GM18498 (cell line): ENCODE data around the gene AKR1B1.

ENCODE experiments used
- ATAC-seq: cut with Tn5 transposase; IDR thresholded peaks from one replicate; pipeline ENCODE4 v1.9.1; 2021; ENCODE audit warnings: mild to moderate bottlenecking, moderate library complexity; ENCODE audit not compliant: unreplicated experiment

Gene AKR1B1

DNA sequence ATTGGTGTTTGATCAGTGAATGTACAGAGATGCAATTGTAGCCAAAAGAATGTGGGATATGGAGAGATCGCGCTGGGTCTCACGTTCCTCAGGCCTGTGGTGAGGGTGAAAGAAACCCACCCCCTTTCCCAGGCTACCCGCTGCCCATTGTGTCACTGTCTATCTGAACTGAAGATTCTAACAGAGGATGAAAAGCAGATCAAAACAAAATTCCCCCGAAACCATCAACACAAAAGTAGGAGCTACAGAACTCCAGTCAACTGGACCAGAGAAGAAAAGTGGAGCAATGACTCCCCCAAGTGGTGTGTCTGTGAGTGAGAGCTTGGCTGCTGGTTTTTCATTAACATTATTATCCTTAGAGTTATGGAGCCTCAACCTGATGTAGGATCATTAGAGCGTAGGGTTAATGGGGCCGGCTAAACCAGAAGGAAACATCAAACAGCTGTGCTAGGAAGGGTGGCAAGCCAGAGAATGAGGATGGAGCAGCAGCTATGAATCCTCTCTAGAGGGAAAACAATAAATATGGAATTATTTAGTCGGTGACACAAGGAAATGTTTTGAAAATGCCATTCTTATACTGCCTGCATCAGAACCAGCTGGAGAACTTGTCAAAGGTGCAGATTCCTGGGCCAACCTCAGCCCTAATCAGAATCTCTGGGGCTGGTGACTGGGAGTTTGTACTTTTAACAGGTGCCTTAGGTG lies 38.3 kb downstream of the AKR1B1 start:
- no peak for ATAC-seq

GRCh38 chr7:134419875-134420274 lies 39.0 kb downstream of the AKR1B1 start:
- no peak for ATAC-seq

GRCh38 chr7:134419085-134419484 lies 39.8 kb downstream of the AKR1B1 start:
- ATAC-seq = no peak

DNA sequence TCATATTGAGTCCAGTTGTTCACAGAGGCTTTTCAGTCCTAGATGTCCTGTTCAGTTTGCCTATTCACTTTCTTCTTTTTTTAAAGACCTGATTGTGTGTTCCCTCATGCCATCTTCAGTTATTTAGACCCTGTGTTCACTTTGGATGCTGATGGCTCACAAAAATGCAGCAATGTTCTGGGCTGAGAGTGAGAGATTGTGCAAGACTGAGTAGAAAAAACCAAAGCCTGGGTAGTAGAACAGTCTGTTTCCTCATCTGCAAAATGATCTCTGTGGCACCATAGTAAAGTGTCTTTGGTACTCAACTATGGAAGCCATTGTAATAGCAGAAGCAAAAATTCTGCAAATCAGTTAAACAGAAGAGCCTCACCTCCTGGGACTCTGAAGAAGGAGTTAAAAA lies 43.2 kb downstream of the AKR1B1 start:
- ATAC-seq = no peak

DNA sequence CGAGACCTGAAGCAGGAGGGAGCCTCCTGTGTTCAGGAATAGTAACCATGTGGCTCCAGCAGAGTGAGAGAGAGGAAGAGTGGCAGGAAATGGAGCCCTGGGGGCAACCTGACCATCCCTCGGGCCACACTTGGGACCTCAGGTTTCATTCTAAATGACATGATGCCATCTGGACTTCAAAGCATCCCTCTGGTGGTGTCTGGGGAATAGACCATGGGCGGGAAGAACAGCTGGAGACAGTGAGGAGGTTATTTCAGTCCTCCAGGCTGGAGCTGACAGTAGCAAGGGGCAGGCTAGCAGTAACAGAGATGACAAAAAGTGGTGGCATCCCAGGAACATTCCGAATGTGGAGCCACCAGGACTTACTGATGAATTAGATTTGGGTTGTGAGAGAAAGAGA lies 44.8 kb downstream of the AKR1B1 start:
- no peak for ATAC-seq

GRCh38 chr7:134407311-134407710 lies 51.6 kb downstream of the AKR1B1 start:
- no peak for ATAC-seq

- ATAC-seq = no peak
Observed at GRCh38 chr7:134406431-134406830, 52.5 kb downstream of the AKR1B1 start.

- ATAC-seq = no peak
Observed at GRCh38 chr7:134405299-134405698, 53.6 kb downstream of the AKR1B1 start.

DNA sequence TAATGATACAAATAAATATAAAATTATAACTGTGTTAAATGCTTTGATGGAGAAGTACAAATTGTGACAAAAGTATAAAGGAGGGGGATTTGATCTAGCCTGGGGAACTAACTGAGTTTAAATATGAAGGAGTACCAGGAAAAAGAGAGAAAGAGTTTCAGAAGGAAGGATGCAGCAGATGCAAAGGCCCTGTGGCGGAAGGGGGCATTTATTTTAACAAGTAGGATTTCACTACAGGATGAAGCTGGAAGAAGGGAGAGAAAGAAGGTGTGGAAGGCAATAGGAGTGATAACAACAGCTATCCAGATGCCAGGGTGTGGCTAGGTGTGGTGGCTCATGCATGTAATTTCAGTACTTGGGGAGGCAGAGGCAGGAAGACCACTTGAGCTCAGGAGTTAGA lies 55.8 kb downstream of the AKR1B1 start:
- no peak for ATAC-seq

GRCh38 chr7:134400859-134401258 lies 58.0 kb downstream of the AKR1B1 start:
- ATAC-seq = no peak

DNA sequence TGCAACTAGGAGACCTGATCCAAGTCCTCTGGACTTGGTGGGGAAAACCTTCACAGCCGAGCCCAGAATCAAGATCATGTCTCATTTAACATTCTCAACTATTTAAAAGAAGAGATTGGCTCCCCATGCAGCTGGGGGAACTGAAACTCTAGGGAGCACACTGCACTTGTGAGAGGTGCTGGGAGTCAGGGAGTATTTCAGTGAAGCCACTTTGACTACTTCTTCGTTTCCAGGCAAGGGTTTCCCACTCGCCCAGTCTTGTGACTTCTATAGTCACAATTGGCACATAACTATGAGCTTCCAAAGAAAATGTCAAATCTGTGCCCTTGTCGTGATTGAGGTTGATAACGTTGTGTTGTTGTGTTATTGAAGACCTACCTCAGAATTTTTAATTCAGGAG lies 62.9 kb downstream of the AKR1B1 start:
- ATAC-seq = no peak

DNA sequence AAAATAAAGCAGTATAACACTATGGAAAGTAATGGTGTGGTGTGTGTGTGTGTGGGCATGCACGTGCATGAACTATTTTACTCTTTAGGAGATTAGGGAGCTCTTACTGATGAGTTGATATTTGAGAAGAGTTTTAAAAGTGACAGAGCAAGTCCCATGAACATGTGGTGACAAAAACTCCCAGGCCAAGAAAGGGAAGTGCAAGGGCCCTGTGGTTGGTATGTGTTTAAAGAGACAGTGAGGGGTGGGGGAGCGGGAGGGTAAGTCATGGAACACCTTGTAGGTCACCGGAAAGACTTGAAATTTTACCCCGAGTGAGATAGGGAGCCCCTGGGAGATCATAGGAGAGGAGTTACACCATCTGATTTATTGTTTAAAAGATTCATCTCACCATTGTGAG lies 63.3 kb downstream of the AKR1B1 start:
- ATAC-seq = no peak

DNA sequence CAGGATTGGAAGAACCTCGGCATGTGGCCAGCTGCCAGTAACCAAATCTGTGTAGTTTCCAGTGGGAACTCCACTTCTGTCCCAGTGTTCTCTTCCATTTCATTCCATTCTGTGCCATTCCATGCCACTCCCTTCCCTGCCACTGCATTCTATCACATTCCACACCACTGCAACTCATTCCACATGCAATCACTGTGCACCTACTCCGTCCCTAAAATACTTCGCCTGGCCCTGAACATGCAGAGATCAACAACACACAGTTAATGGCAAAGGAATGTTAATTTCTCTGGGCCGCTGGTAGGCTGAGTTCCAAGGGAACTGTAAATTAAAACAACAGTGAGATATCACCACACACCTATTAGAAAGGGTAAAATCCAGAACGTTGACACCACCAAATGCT lies 64.8 kb downstream of the AKR1B1 start:
- no peak for ATAC-seq
